ENCODE measurements around the gene CALML5.

The CALML5 gene

GRCh38 chr10:5460468-5461202 lies 38.7 kb downstream of the CALML5 start:
- no peak for DNase-seq

GRCh38 chr10:5458949-5459747 lies 40.2 kb downstream of the CALML5 start:
- no peak for DNase-seq

DNA sequence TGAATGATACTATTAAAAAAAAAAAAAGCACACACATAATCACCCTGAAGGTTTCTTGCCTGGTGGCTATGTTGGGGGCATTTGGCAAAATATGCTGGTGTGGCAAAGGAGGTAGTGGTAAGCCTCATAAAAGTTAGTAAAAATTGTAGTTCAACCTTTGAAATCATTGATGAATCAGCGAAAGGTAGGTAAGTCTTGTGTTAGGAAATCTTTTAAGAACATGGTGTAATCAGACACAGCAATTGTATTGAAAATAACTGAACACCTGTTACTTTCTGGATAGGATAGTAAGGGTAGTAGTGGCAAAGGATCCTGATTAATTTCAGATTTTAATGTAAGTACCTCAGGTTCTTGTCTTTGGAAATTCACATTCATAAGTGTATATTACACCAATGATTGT lies 40.9 kb downstream of the CALML5 start:
- DNase-seq = no peak

DNA sequence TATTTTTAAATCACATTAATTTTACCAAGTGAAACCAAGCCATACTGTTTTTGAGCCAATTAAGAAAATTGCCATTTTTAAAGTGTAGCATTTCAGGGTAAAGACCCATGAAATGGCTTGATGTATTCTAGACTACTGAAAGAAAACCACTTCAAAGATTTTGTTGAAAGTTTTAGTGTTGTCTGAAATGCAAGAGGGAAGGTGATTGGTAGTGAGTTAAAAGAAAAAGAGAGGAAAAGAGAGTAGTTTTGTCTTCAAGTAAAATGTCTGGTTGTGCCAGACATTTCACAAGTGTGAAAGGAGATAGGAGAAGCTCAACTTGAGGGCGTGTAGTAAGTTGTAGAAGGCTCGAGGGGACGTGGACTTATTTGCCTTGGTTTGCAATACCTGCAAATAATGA lies 41.6 kb downstream of the CALML5 start:
- DNase-seq = no peak

GRCh38 chr10:5456563-5456962 lies 42.8 kb downstream of the CALML5 start:
- DNase-seq = no peak

GRCh38 chr10:5453749-5454489 lies 45.5 kb downstream of the CALML5 start:
- DNase-seq = no peak

DNA sequence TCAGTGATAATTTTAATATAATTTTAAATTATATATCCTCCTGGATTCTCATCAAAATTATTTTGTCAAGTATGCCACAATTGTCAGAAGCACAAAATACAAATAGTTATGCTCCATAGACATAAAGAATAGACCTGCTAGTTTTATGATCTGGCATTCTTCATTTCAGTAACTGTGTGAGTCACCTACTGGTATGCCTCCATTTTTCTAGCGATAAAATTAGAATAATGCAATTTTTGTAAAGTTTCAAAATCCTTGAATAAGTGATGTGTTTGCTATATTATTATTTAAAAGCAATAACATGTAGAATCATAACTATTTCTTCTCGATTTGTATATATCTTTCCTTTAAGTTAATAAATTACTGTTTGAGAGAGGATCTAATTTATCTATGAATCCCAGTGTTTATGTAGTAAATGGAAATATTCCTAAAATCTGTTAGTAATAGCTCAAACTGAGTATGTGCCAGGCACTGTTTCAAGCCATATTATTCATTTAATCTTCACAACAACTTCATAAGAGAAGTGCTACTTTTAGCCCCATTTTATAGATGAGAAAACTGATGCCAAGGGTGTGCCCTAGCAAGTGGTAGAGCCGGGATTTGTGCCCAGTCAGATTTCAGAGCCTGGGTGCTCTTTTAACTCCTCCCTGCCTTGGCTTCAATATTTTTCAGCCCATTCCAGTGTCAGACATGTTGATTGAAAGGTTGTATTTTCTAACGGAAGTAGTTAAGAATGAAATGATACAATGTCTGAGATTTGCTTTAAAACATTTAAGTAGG lies 48.6 kb downstream of the CALML5 start:
- no peak for DNase-seq

- DNase-seq = no peak
These were observed 49.5 kb downstream of the CALML5 start for GRCh38 chr10:5449823-5450222.

DNA sequence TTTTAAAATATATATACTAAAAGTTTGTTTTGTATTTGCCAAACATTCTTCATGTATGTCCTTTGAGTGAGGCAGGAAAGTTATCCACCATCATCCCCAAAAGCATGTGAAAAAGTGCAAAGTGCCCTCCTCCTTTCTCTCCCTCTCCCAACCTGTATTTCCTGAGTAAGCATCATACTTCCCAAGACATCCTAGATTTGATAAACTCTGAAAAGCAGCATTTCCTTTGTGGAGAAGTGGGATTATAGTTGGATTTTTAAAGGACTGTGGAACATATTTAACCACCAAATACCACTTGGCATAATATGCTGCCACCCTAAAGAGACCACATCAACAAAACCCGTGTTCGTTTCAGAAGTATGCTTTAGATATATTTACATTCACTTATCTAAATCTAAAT lies 50.1 kb downstream of the CALML5 start:
- DNase-seq = no peak

All from NCI-H2227 treated with DMSO at 0.1 percent for 48 hours (cell line).